GM18951 (cell line): Measurements from ENCODE around the gene CDK9.
A peak's percentile ranks its signal among the peaks of the same experiment; 100 is the strongest.

Experiments
- POLR2A ChIP-seq: IDR thresholded peaks from 4 replicates; pipeline ENCODE4 v1.6.1; 2011; ENCODE audit warnings: mild to moderate bottlenecking; ENCODE audit not compliant: insufficient read length, insufficient read depth; ENCODE audit errors: extremely low read depth
- in situ Hi-C: fragments of 300-500 bp; cut with MboI; formaldehyde crosslinking; loops from one replicate; pipeline ENCODE4 v1.12.0; 2022; ENCODE audit warnings: low sequenced_read_pairs, mixed read lengths, inconsistent platforms; ENCODE audit not compliant: unreplicated experiment

Gene CDK9

GRCh38 chr9:127769101-127769500 is 16.7 kb upstream of the CDK9 start:
- in situ Hi-C loops, result no loop called here
- TF ChIP-seq POLR2A, result no peak

GRCh38 chr9:127769929-127770582 is 15.8 kb upstream of the CDK9 start:
- in situ Hi-C loops, result no loop called here

GRCh38 chr9:127770583-127770904 is 15.3 kb upstream of the CDK9 start:
- TF ChIP-seq POLR2A, result no peak
- in situ Hi-C loops, result no loop called here

More at GRCh38 chr9:127769929-127770582, 15.8 kb upstream of the CDK9 start:
- no peak for TF ChIP-seq POLR2A

GRCh38 chr9:127770905-127771569 is 14.8 kb upstream of the CDK9 start:
- peak; percentile 36 for TF ChIP-seq POLR2A
- in situ Hi-C loops, result no loop called here

- TF ChIP-seq POLR2A, result no peak
- in situ Hi-C loops, result no loop called here
Measured at GRCh38 chr9:127771570-127772189, 14.2 kb upstream of the CDK9 start.

- TF ChIP-seq POLR2A, result no peak
- in situ Hi-C loops, result no loop called here
Measured at GRCh38 chr9:127772603-127773002, 13.2 kb upstream of the CDK9 start.

- no peak for TF ChIP-seq POLR2A
- in situ Hi-C loops, result no loop called here
Measured at GRCh38 chr9:127773272-127773671, 12.6 kb upstream of the CDK9 start.

- TF ChIP-seq POLR2A, result no peak
- in situ Hi-C loops, result no loop called here
Measured at GRCh38 chr9:127773981-127774380, 11.9 kb upstream of the CDK9 start.

- TF ChIP-seq POLR2A, result peak; percentile 42
- in situ Hi-C loops, result no loop called here
Measured at GRCh38 chr9:127776195-127776923, 9.5 kb upstream of the CDK9 start.

- in situ Hi-C loops, result no loop called here
- TF ChIP-seq POLR2A, result peak; percentile 3
Measured at GRCh38 chr9:127776924-127777289, 8.9 kb upstream of the CDK9 start.

GRCh38 chr9:127777368-127777980 is 8.4 kb upstream of the CDK9 start:
- in situ Hi-C loops, result no loop called here
- TF ChIP-seq POLR2A, result no peak

- in situ Hi-C loops, result no loop called here
- TF ChIP-seq POLR2A, result peak; percentile 64
Measured at GRCh38 chr9:127778280-127779135, 7.3 kb upstream of the CDK9 start, which contains the start of gene SH2D3C. Gene SH2D3C, minus strand, starts transcription at chr9:127778666. Its CDS starts 39 bp downstream, at chr9:127778627.
